Trophoblast cell (in vitro differentiated cells and primary cell): ENCODE data around the gene KDM5B.
"Not testable (repeated sequence)": the region's sequence is repeated elsewhere in the genome, so short reads cannot be mapped to it uniquely, and the experiment has no call there.

ENCODE experiments used
- DNase-seq, 2 donors: peaks; one replicate each; pipeline ENCODE4 v3.0.0-alpha.2; 2016
- H2AFZ ChIP-seq: 2 replicates; pipeline ENCODE4 v1.6.1; 2013; ENCODE audit warnings: low read length, moderate library complexity, mild to moderate bottlenecking; ENCODE audit not compliant: insufficient read depth, poor library complexity
- H2AK5ac ChIP-seq: 2 replicates; pipeline ENCODE4 v1.6.1; 2013; ENCODE audit warnings: mild to moderate bottlenecking, low read length
- H2BK120ac ChIP-seq: 2 replicates; pipeline ENCODE4 v1.6.1; 2013; ENCODE audit warnings: low read length, mild to moderate bottlenecking, moderate library complexity; ENCODE audit not compliant: insufficient read depth, poor library complexity
- H2BK12ac ChIP-seq: 2 replicates; pipeline ENCODE4 v1.6.1; 2013; ENCODE audit warnings: mild to moderate bottlenecking, low read length, moderate library complexity
- H2BK5ac ChIP-seq: 2 replicates; pipeline ENCODE4 v1.6.1; 2013; ENCODE audit warnings: low read length, low read depth, moderate library complexity, mild to moderate bottlenecking; ENCODE audit not compliant: poor library complexity
- H3K14ac ChIP-seq: 2 replicates; pipeline ENCODE4 v1.6.1; 2013; ENCODE audit warnings: mild to moderate bottlenecking, low read length
- H3K18ac ChIP-seq: 2 replicates; pipeline ENCODE4 v1.6.1; 2013; ENCODE audit warnings: mild to moderate bottlenecking, low read length
- H3K23ac ChIP-seq: 2 replicates; pipeline ENCODE4 v1.6.1; 2013; ENCODE audit warnings: low read length
- H3K27ac ChIP-seq: 2 replicates; pipeline ENCODE4 v1.5.1; 2013; ENCODE audit warnings: low read depth, mild to moderate bottlenecking, inconsistent platforms, low read length, moderate library complexity
- H3K27me3 ChIP-seq: 2 replicates; pipeline ENCODE4 v1.6.1; 2013; ENCODE audit warnings: inconsistent platforms, mild to moderate bottlenecking, low read length, moderate library complexity; ENCODE audit not compliant: insufficient read depth
- H3K36me3 ChIP-seq, 2 experiments: 1 replicate in 1 of 2; 2 replicates in 1 of 2; pipeline ENCODE4 v1.6.1; 2013; ENCODE audit warnings: low read length in 2 of 2, mild to moderate bottlenecking in 2 of 2, moderate library complexity in 1 of 2; ENCODE audit not compliant: insufficient read depth in 2 of 2, control insufficient read depth in 1 of 2
- H3K4ac ChIP-seq: 2 replicates; pipeline ENCODE4 v1.6.1; 2013; ENCODE audit warnings: low read depth, mild to moderate bottlenecking, low read length, moderate library complexity
- H3K4me1 ChIP-seq, 2 experiments: 1 replicate in 1 of 2; 2 replicates in 1 of 2; pipeline ENCODE4 v1.6.1; 2013; ENCODE audit warnings: low read length in 2 of 2, mild to moderate bottlenecking in 2 of 2, moderate library complexity in 1 of 2; ENCODE audit not compliant: insufficient read depth in 2 of 2, control insufficient read depth in 1 of 2
- H3K4me2 ChIP-seq: 2 replicates; pipeline ENCODE4 v1.6.1; 2013; ENCODE audit warnings: inconsistent platforms, mild to moderate bottlenecking, low read length, moderate library complexity
- H3K4me3 ChIP-seq: 2 replicates; pipeline ENCODE4 v1.5.1; 2013; ENCODE audit warnings: mild to moderate bottlenecking, low read depth, low read length, inconsistent platforms
- H3K79me1 ChIP-seq: one replicate; pipeline ENCODE4 v1.6.1; 2013; ENCODE audit warnings: low read length
- H3K79me2 ChIP-seq: 2 replicates; pipeline ENCODE4 v1.6.1; 2013; ENCODE audit warnings: low read length, mild to moderate bottlenecking; ENCODE audit not compliant: control insufficient read depth, insufficient read depth, poor library complexity
- H3K9ac ChIP-seq: 2 replicates; pipeline ENCODE4 v1.6.1; 2013; ENCODE audit warnings: mild to moderate bottlenecking, low read length
- H3K9me3 ChIP-seq: 2 replicates; pipeline ENCODE4 v1.6.1; 2013; ENCODE audit warnings: low read depth, mild to moderate bottlenecking, control low read depth, inconsistent platforms, low read length; ENCODE audit not compliant: insufficient read depth
- H4K12ac ChIP-seq: 2 replicates; pipeline ENCODE4 v1.6.1; 2013; ENCODE audit warnings: low read depth, mild to moderate bottlenecking, low read length, moderate library complexity
- H4K8ac ChIP-seq: 2 replicates; pipeline ENCODE4 v1.6.1; 2013; ENCODE audit warnings: low read depth, mild to moderate bottlenecking, low read length, moderate library complexity
- H4K91ac ChIP-seq: one replicate; pipeline ENCODE4 v1.6.1; 2013; ENCODE audit warnings: low read depth, mild to moderate bottlenecking, low read length, moderate library complexity
- WGBS: extraction: QIAGEN DNeasy Blood & Tissue Kit; methylation state at CpG from one replicate; pipeline ENCODE4 v1.1.7; 2013; ENCODE audit warnings: missing lambda C conversion rate; ENCODE audit not compliant: insufficient read length, insufficient coverage; ENCODE audit errors: extremely low coverage; 5-methylcytosine and 5-hydroxymethylcytosine counted together

KDM5B gene

GRCh38 chr1:202835548-202836072 is 27.4 kb upstream of the KDM5B start:
- no CpG with 5 or more reads among the region's 3 CpGs for WGBS
- H3K23ac ChIP-seq: no peak overlapping the region
- no peak overlapping the region for H3K9ac ChIP-seq
- H4K8ac ChIP-seq: no peak overlapping the region
- H3K36me3 ChIP-seq: no peaks in the 10 kb centered on the region
- DNase-seq: no peak
- no peak overlapping the region for H2AK5ac ChIP-seq
- H3K4me2 ChIP-seq: no peak overlapping the region
- no peaks in the 10 kb centered on the region for H3K9me3 ChIP-seq
- H4K12ac ChIP-seq: no peak overlapping the region
- H3K79me1 ChIP-seq: peaks cover 13% of the 10 kb centered on the region
- no peak overlapping the region for H3K14ac ChIP-seq
- no peak overlapping the region for H2BK5ac ChIP-seq
- H3K27me3 ChIP-seq: no peaks in the 10 kb centered on the region
- no peak overlapping the region for H3K4me3 ChIP-seq
- no peaks in the 10 kb centered on the region for H3K79me2 ChIP-seq
- no peak overlapping the region for H2AFZ ChIP-seq
- no peak overlapping the region for H3K18ac ChIP-seq
- H2BK120ac ChIP-seq: peak overlapping the region; percentile 12
- H3K4ac ChIP-seq: no peak overlapping the region
- no peak overlapping the region for H3K27ac ChIP-seq
- peak overlapping the region; percentile 26 for H4K91ac ChIP-seq
- peaks cover 15 to 23% of the 10 kb centered on the region in 2 experiments for H3K4me1 ChIP-seq
- peak overlapping the region; percentile 1 for H2BK12ac ChIP-seq

GRCh38 chr1:202834771-202835547 is 26.7 kb upstream of the KDM5B start:
- DNase-seq: no peak
- peaks cover 15 to 23% of the 10 kb centered on the region in 2 experiments for H3K4me1 ChIP-seq

GRCh38 chr1:202831906-202832305 is 23.7 kb upstream of the KDM5B start:
- no peak overlapping the region for H3K4me3 ChIP-seq
- H2AFZ ChIP-seq: no peak overlapping the region
- H3K79me2 ChIP-seq: no peaks in the 10 kb centered on the region
- H4K91ac ChIP-seq: no peak overlapping the region
- no peaks in the 10 kb centered on the region for H3K36me3 ChIP-seq
- no peak overlapping the region for H2BK120ac ChIP-seq
- H3K14ac ChIP-seq: no peak overlapping the region
- no peaks in the 10 kb centered on the region for H3K9me3 ChIP-seq
- H2BK12ac ChIP-seq: no peak overlapping the region
- H3K18ac ChIP-seq: no peak overlapping the region
- H2BK5ac ChIP-seq: no peak overlapping the region
- no peak overlapping the region for H4K12ac ChIP-seq
- H3K4me1 ChIP-seq: peaks cover 10 to 16% of the 10 kb centered on the region in 2 experiments
- H3K79me1 ChIP-seq: peaks cover 9% of the 10 kb centered on the region
- peak in 1 of 2 donors; percentile 52 for DNase-seq
- H3K27me3 ChIP-seq: no peaks in the 10 kb centered on the region
- H3K9ac ChIP-seq: no peak overlapping the region
- WGBS: no CpG with 5 or more reads among the region's 3 CpGs
- H3K4me2 ChIP-seq: no peak overlapping the region
- H2AK5ac ChIP-seq: no peak overlapping the region
- no peak overlapping the region for H3K27ac ChIP-seq
- no peak overlapping the region for H3K23ac ChIP-seq
- no peak overlapping the region for H3K4ac ChIP-seq
- no peak overlapping the region for H4K8ac ChIP-seq

More at GRCh38 chr1:202834771-202835547, 26.7 kb upstream of the KDM5B start:
- H3K9me3 ChIP-seq: no peaks in the 10 kb centered on the region
- H2BK5ac ChIP-seq: no peak overlapping the region
- no peak overlapping the region for H2BK120ac ChIP-seq
- H3K79me1 ChIP-seq: peaks cover 13% of the 10 kb centered on the region
- H4K8ac ChIP-seq: no peak overlapping the region
- H4K12ac ChIP-seq: no peak overlapping the region
- no peaks in the 10 kb centered on the region for H3K27me3 ChIP-seq
- no peak overlapping the region for H3K23ac ChIP-seq
- peak overlapping the region; percentile 1 for H2BK12ac ChIP-seq
- no peak overlapping the region for H2AFZ ChIP-seq
- no CpG with 5 or more reads among the region's 10 CpGs for WGBS
- H3K4me3 ChIP-seq: no peak overlapping the region
- no peak overlapping the region for H3K4ac ChIP-seq
- H3K27ac ChIP-seq: no peak overlapping the region
- H2AK5ac ChIP-seq: no peak overlapping the region
- H3K36me3 ChIP-seq: no peaks in the 10 kb centered on the region
- H3K14ac ChIP-seq: no peak overlapping the region
- peak overlapping the region; percentile 22 for H3K9ac ChIP-seq
- H3K18ac ChIP-seq: no peak overlapping the region
- H3K4me2 ChIP-seq: no peak overlapping the region
- peak overlapping the region; percentile 26 for H4K91ac ChIP-seq
- no peaks in the 10 kb centered on the region for H3K79me2 ChIP-seq

GRCh38 chr1:202829223-202829622 is 21.0 kb upstream of the KDM5B start:
- H2AFZ ChIP-seq, H3K27ac ChIP-seq, H3K4ac ChIP-seq, H3K23ac ChIP-seq, H3K4me3 ChIP-seq, H3K9ac ChIP-seq, H3K36me3 ChIP-seq, H2AK5ac ChIP-seq, H3K18ac ChIP-seq, H3K9me3 ChIP-seq, H3K79me1 ChIP-seq, H2BK5ac ChIP-seq, H3K4me1 ChIP-seq, H3K14ac ChIP-seq, DNase-seq, H4K91ac ChIP-seq, H4K12ac ChIP-seq, H3K4me2 ChIP-seq, H3K27me3 ChIP-seq, H4K8ac ChIP-seq, H3K79me2 ChIP-seq, H2BK12ac ChIP-seq, H2BK120ac ChIP-seq: not testable (repeated sequence)
- no CpG with 5 or more reads among the region's 9 CpGs for WGBS
